ENCODE measurements around the gene PHLPP2.

Gene PHLPP2

DNA sequence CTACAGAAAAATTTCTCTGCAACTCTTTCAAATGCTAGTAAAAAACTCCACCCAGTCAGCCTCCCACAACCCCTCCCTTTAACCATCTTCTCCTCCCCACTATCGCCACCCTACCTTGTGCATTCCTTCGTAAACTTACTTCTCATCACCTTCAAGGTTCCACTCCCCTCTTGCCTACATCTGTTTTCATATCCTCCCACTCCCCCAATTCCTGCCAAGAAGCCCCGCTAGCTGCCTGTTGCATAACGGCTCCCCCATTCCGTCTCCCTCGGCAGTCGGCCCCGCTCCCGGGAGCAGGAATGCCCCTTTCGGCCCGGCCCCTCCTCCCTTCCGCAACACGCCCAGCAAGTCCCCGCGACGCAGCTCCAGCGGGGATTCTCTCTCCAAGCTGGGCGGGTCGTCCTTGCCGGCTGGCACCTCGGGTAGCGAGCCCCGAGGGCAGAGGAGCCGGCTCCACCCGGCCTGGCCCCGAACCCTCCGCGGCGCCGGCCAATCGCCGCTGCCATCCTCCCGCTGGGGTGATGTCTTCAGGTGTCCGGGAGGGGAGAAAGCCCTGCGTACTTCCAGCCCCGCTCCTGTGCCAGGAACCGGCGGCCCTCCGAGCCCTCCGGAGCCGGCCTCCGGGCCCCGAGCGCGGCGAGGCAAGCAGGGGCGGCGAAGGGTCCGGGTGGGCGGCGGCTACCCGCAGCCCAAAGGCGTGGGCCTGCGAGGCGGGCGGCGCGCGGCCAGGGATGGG, 1.5 kb downstream of the PHLPP2 start:
- H3K4me3 ChIP-seq (ENCODE audit: control insufficient read depth, low read depth, low read length), result peak overlapping the region; percentile 63
- no peak for TF ChIP-seq CTCF (IDR thresholded peaks at IDR 0.05; ENCODE audit: control insufficient read depth, insufficient read depth, low read depth, low read length, missing control alignments)
- no peak for DNase-seq (ENCODE audit: low read depth)

GRCh38 chr16:71721066-71721740, 3.3 kb downstream of the PHLPP2 start:
- TF ChIP-seq CTCF (IDR thresholded peaks at IDR 0.05; ENCODE audit: control insufficient read depth, insufficient read depth, low read depth, low read length, missing control alignments), result no peak
- H3K4me3 ChIP-seq (ENCODE audit: control insufficient read depth, low read depth, low read length), result no peak overlapping the region
- DNase-seq (ENCODE audit: low read depth), result no peak

DNA sequence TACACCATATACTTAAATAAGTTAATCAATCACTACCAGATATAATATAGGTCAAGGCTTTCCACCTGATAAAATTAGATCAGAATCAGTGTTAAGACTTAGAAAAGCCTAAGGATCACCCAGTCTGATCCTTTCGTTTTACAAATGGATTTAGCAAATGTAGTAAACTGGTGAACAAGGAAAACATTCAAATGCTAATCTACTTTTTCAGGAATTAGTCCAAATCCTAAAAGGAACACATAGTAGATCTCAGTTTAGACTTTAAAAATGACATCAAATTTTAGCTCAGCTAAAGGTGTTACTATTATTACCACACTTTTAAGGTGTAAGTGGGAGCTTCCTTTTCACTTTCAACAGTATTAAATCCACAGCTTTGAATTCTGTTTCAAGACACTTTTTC, 12.0 kb downstream of the PHLPP2 start:
- no peak overlapping the region for H3K4me3 ChIP-seq (ENCODE audit: control insufficient read depth, low read depth, low read length)
- no peak for TF ChIP-seq CTCF (IDR thresholded peaks at IDR 0.05; ENCODE audit: control insufficient read depth, insufficient read depth, low read depth, low read length, missing control alignments)
- no peak for DNase-seq (ENCODE audit: low read depth)

- no peak for TF ChIP-seq CTCF (IDR thresholded peaks at IDR 0.05; ENCODE audit: control insufficient read depth, insufficient read depth, low read depth, low read length, missing control alignments)
- DNase-seq (ENCODE audit: low read depth), result no peak
- no peak overlapping the region for H3K4me3 ChIP-seq (ENCODE audit: control insufficient read depth, low read depth, low read length)
Observed at GRCh38 chr16:71711789-71712188, 12.7 kb downstream of the PHLPP2 start.

GRCh38 chr16:71709229-71709781, 15.2 kb downstream of the PHLPP2 start:
- no peak for TF ChIP-seq CTCF (IDR thresholded peaks at IDR 0.05; ENCODE audit: control insufficient read depth, insufficient read depth, low read depth, low read length, missing control alignments)

DNA sequence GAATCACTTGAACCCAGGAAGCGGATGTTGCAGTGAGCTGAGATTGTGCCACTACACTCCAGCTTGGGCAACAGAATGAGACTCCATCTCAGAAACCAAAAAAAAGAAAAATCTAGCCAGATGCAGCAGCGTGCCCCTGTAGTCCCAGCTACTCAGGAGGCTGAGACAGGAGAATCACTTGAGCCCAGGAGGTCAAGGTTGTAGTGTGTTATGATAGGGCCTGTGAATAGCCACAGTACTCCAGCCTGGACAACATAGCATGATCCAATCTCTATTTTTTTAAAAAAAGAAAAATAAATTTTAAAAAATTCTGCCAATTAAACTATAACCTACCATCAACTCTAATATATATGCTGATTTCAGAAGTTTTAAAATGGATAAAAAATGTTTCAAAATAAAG, 15.8 kb downstream of the PHLPP2 start:
- H3K4me3 ChIP-seq (ENCODE audit: control insufficient read depth, low read depth, low read length), result no peak overlapping the region
- no peak for DNase-seq (ENCODE audit: low read depth)
- TF ChIP-seq CTCF (IDR thresholded peaks at IDR 0.05; ENCODE audit: control insufficient read depth, insufficient read depth, low read depth, low read length, missing control alignments), result no peak

More at GRCh38 chr16:71709229-71709781, 15.2 kb downstream of the PHLPP2 start:
- DNase-seq (ENCODE audit: low read depth), result peak; percentile 67
- H3K4me3 ChIP-seq (ENCODE audit: control insufficient read depth, low read depth, low read length), result no peak overlapping the region

All from AG09309 (cell line).